Measurements from ENCODE around the gene SPEN. TPM values are rescaled to one million over a fixed set of nuclear protein-coding genes. Genes with fewer than 3 reads are reported as not detected.
"Not testable (repeated sequence)": the region's sequence is repeated elsewhere in the genome, so short reads cannot be mapped to it uniquely, and the experiment has no call there.

SPEN gene
- total RNA-seq, 2 donors from 2014 or later, result 46.7 to 47.6 TPM

DNA sequence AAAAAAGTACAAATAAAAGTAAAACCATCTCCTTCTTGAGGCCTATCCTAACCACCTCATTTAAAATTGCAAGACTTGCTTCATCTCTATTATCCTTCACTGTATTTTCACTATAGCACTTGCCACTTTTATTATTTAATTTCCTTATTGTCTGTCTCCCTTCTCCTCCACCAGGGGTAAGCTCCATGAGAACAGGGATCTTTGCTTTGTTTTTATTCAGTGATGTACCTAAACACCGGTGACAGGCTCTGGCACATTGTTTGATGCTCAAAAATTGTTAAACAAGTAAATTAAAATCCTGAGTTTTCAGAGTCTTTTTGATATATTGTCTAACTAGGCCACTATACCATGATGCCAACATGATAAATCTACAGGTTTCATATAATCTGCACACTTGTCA lies 17.2 kb upstream of the SPEN start:
- intact Hi-C loops (cut with DNase I, micrococcal nuclease), result no loop called here
- ATAC-seq, result no peak

DNA sequence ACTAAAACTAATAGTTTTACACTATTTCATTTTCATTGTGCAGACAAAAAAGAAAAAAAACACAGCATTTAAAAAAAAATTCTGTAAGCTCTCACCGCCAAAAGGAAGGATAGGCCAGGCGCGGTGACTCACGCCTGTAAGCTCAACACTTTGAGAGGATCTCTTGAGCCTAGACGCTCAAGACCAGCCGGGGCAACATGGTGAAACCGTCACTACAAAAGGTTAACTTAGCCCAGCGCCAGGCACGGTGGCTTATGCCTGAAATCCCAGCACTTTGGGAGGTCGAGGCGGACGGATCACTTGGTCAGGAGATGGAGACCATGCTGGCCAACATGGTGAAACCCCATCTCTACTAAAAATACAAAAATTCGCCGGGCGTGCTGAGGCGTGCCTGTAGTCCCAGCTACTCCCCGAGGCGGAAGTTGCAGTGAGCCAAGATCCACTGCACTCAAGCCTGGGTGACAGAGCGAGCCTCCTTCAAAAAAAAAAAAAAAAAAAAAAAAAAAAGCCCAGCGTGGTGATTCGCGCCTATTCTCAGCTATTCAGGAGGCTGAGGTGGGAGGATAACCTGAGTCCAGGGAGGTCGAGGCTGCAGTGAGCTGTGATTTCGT lies 14.3 kb upstream of the SPEN start:
- intact Hi-C loops (cut with DNase I, micrococcal nuclease), result no loop called here
- peak; percentile 71 to 78 for DNase-seq
- ATAC-seq, result peak; percentile 19

More for the DNA sequence above, 17.2 kb upstream of the SPEN start:
- no peak for DNase-seq

DNA sequence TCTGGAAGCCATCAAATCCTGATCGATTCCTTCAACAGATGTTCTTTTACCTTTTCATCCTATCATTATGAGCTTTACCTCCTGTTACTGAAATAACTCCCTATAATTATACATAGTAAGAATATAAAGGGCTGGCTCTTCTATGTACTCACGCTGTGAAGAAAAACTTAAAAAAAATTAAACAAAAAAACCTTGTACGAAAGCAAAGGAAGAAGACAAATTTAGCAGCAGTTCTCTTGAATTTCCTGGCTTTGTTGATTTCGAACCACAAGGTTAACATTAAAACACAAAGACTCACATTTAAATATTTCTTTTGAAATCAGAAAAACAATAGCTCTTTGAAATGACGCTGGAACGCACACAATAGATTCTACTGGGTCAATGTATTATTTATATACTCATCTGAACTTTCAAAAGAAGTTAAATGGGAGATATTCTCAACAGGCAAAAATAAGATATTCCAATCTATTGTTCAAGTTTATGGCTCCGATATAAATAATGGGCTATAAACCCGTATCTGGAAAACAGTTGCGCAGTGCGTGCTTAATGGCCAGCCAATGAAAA lies 13.6 kb upstream of the SPEN start:
- DNase-seq (no peak), ATAC-seq (no peak)
- intact Hi-C loops (cut with DNase I, micrococcal nuclease), result no loop called here

DNA sequence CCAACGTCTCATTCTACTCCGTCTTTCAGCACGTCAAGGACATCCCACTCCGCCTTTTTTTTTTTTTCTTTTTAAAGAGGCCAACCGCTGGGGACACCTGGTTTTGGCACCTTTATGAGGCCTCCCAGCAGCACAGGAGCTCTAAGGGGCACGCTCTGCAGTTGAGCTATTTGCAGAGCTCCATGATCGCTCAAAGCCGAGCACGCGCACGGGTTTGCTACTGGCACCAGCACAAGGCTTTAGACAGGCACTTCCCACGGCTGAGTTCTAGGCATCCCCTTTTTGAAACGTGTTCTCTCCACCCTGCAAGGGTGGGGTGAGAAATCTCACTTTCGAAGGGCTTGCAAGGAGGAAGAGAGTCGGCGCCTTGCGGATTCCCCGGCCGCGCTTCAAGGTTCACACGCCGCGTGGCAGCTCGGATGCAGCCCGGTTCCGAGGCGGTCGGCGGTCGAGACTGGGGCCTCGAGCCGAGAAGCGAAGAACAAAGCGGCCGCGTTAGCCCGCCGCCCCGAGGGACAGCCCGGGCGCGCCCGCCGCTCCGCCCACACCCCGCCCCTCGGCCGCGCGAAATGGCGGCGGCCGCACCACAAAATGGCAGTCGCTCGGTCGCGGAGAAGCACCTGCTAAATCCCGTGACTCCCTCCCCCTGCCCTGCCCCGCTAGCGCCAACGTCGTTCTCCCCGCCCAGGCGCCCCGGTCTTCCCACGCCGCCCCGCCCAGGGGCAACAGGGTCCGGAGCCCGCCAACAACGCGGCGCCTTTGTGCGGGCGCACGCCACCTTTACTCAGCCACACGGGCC lies 12.9 kb upstream of the SPEN start:
- intact Hi-C loops (cut with DNase I, micrococcal nuclease), result no loop called here
- peak; percentile 70 for ATAC-seq
- DNase-seq, result peak; percentile 91 to 92

DNA sequence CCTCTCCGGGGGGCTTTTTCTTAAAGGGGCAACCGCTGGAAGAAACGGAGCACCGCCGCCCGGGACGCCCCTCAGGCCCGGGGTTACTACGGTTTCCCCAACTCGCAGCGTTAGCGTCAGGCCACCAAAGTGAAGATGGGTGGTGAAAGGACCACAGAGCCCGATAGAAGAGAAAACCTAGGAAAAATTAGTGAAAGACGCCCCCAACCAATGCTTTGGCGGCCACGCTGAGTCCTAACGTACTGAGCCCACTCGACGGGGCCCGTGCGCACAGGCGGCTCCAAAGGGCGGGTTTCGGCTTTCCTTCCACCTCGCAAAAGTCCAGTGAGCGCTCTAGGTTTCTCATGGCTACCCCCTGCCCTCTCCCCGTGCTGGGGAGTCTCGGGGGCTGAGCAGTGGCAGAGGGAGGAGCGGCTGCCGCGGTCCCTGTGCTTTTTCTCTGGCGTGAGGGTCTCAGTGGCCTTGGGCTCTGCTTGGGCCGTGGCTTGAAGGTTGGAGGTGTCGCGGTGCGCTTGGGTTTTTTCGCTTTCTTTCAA lies 12.2 kb upstream of the SPEN start:
- intact Hi-C loops (cut with DNase I, micrococcal nuclease), result no loop called here

DNA sequence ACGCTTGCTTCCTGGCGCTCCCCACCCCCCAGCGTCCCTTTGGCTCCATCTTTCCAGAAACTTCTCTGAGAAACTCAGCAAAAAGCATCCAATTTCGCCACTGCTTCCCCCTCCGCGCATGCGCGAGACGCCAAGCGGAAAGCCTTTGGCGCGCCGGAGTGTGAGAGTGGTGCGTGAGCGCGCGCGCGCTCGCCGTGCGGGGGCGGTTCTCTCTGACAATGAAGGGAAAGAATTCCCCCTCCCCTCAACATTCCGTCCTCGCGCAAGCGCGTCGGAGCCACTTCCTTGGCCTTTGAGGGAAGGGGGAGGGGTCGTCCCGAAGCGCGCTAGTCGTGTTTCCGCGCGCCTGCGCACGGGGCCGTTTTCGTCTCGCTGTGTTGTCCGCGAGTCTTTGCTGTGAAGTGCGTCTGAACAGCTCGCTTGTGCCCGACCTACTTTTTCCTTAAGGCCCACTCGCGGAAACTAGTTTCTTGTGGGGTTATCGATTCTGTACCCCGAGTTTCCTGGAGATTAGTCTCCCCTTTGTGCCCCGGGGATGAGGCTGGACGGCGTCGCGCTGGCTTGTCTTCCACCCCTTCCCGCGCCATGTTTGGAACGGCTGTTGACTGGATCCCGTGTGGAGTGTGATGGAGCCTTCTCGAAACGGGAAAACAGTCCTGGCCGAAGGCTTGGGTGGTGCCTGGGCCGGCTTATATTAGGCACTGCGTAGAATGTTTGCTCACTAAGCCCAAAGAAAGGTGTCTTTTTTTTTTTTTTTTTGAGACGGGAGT lies 11.6 kb upstream of the SPEN start:
- DNase-seq (peak; percentile 99), ATAC-seq (peak; percentile 76)
- intact Hi-C loops (cut with DNase I, micrococcal nuclease), result no loop called here

More for the DNA sequence above, 12.2 kb upstream of the SPEN start:
- DNase-seq (peak in 1 of 2 donors; percentile 64), ATAC-seq (peak; percentile 25)

DNA sequence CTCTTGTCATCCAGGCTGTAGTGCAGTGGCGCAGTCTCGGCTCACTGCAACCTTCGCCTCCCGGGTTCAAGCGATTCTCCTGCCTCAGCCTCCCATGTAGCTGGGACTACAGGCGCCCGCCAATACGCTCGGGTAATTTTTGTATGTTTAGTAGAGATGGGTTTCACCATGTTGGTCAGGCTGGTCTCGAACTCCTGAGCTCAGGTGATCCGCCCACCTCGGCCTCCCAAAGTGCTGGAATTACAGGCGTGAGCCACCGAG lies 11.1 kb upstream of the SPEN start:
- DNase-seq; ATAC-seq; intact Hi-C loops (cut with DNase I, micrococcal nuclease): not testable (repeated sequence)

DNA sequence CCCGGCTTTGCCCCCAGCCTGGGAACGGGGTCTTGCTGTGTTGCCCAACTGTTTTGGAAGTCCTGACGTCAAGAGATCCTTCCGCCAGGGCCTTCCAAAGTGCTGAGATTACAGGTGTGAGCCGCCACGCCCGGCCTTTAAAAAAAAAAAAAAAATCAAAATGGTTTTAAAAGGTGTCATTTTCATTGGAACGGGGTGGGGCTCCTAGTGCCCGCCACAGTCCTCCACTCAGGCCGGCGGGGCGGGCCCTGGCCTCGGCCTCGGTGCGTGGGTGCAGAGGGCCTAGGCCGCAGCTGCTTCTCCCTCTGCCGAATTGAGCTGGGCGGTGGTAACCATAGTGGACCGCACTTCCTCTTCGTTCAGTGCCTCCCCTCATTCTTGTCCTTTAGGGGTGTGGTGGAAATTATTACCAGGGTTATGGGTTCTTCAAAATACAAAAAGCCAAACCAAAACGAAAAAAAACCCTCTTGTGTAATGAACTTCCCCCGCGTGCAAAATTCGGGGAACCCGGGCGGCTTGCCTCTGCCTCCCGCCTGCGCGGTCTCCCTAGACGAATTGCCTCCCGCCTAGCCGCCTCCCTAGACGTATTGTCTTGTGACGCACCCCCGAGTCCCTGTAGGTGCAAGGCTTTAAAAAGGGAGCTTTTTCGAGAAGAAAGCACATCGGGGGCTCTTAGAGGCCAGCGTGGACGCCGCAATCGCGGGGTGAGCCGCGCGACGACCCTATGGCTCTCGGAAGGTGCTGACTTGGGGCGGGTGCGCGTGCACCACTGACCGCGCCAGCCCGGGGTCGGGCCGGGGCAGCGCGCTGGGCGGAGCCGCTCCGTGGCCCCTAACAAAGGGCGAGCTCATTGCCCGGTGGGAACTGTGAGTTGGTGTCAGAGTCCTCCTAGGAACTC lies 10.5 kb upstream of the SPEN start:
- peak; percentile 20 for ATAC-seq
- intact Hi-C loops (cut with DNase I, micrococcal nuclease), result no loop called here
- DNase-seq, result peak; percentile 70 to 71

DNA sequence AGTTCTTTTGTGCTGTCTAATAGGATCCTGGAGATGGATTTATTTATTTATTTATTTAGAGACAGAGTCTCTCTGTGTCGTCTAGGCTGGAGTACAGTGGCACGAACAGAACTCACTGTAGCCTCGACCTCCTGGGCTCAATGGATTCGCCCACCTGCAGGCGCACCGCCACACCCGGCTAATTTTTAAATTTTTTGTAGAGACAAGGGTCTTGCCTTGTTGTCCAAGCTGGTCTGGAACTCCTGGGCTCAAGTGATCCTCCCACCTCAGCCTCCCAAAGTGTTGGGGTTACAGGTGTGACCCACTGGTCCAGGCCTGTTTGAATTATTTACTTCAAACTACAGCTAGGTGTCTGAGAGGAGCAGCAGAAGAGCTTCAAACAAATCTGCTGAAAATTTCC lies 9.6 kb upstream of the SPEN start:
- DNase-seq (no peak), ATAC-seq (no peak)
- intact Hi-C loops (cut with DNase I, micrococcal nuclease), result no loop called here

DNA sequence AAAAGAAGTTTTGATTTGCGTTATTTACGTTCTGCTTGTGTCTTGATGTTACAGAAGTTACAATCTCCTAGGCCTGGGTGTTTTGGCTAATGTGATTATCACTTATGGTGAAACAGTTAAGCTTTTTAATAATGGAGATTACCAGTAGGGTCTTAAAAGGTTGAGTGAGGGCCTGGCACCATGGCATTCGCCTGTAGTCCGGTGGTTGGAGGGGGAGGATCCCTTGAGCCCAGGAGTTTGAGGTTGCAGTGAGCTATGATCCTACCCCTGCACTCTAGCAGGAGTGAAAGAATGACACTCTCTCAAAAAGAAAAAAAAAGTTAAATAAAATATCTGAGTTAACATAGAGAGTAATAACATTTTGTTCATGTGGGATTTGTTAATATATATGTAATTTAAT lies 8.8 kb upstream of the SPEN start:
- DNase-seq (no peak), ATAC-seq (no peak)
- intact Hi-C loops (cut with DNase I, micrococcal nuclease), result no loop called here

DNA sequence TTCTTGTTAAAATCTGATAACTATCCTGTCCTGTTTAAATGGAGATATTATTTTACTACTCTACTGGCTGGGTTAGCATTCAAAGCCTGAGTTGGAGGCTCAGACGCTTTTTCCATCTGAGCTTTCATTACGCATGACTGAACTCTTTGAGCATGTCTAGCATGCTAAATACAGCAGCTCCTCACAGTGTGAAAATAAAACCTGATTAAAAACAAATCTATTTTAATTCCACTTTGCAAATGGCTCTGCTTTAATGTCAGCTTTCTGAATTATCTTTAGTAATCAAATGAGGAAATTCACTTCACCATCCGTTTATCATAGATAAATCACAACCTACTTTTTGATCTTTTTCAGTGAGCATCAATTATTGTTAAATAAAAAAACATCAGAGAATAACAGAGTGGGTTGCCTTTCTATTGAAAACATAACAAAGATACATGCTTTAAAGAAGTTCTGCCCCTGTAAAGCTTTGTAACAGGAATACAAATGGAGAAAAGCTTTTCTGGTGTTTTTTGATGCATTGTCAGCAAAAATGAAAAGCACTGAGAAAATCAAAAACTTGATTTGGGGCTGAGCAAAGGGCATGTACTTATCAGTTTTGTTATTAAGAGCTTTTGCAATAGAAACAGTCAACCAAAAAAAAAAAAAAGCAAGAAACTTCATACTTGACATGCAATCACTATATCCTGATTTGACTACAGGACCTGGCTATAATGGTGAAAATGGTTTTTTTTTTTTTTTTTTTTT lies 3.5 kb upstream of the SPEN start:
- ATAC-seq, result no peak
- intact Hi-C loops (cut with DNase I, micrococcal nuclease), result no loop called here
- DNase-seq, result no peak

DNA sequence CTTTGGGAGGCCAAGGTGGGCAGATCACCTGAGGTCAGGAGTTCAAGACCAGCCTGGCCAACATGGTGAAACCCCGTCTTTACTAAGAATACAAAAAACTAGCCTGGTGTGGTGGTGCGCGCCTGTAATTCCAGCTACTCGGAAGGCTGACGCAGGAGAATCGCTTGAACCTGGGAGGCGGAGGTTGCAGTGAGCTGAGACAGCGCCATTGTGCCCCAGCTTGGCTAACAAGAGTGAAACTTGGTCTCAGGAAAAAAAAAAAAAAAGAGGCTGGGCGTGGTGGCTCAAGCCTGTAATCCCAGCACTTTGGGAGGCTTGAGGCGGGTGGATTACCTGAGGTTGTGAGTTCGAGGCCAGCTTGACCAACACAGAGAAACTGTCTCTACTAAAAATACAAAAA lies 1.5 kb upstream of the SPEN start:
- ATAC-seq; intact Hi-C loops (cut with DNase I, micrococcal nuclease); DNase-seq: not testable (repeated sequence)

DNA sequence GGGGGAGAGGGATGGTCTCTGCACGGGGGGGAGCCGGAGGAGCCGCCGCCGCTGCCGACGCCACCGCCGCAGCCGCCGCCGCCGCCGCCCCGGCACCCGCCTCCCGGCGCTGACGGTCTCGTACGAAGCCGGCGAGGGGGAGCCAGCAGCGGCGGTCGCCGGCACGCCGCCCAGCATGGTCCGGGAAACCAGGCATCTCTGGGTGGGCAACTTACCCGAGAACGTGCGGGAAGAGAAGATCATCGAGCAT lies 311 bp downstream of the SPEN start:
- no peak for ATAC-seq
- DNase-seq, result no peak
- intact Hi-C loops (cut with DNase I, micrococcal nuclease), result no loop called here

DNA sequence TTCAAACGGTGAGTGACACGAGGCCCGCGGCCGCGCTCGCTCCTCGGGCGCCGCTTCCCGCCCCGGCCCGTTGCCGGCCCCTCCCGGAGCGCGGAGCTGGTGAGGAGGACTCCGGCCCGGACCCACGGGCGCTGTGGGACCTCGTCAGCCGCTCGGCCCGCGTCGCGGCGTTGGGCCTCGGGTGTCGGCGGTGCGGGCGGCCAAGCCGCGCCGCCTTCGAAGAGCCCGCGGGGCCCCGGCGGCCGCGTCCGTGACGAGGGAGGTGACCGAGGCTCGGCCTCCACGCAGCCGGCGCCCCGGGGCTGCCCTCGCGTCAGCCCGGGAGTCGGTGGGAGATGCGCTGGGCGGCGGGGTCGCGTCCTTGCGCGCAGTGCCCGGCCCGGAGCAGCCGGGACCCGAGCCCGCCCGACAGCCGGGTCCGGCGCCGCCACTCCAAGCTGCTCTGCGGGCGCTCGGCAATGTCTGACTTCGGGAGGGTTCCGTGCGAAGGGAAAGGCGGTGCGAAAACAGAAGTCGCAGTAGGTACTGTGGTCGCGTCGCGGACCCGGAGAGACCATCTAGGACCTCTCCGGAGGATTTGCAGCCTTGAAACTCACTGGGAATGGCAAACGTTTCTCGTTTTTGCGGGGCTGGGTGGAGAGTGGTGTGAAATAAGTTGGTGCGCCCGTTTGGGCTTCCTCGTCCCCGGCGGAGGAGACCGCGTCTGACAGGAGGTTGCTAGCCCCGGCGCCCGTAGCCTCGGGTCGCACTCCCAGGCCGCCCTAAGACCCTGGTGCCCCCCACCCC lies 829 bp downstream of the SPEN start:
- intact Hi-C loops (cut with DNase I, micrococcal nuclease), result no loop called here
- ATAC-seq (peak; percentile 15), DNase-seq (peak in 1 of 2 donors; percentile 65)

DNA sequence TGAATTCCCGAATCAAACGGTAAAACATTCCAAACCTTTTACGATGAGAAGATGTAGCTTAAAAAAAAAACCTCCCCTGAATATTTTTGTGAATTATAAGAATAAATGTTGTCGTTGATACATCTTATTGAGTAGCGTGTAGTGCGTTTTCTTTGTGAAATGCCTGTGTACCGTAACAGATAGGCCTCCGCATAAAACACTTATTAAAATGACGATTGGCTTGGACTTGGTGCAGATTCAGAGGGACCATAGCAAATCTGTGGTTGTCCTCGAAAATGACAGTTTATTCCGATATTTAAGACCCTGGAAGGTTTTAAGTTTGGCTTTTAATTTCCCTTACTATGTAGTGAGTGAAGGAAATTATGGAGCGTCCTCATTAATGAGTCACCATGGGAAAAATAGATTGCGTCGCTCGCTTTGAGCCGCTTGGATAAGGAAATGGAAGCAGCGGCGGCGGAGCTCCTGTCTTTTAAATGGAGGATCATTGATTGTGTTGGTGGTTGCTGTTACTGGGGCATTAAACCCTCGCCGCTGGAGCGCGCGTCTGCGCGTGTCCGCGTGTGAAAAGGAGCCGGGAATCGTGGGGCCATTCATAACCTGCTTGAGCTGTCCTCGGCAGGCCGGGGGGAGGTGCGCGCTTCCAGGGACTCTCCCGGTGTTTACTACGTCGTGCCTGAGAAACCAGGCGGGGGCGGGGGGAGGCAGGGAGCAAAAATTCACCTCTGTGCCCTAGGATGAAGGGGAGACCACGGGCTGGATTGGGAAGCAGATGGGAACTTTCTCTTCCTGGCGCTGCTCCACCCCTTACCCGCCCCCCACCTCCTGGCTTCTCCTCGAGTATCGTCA lies 1.6 kb downstream of the SPEN start:
- intact Hi-C loops (cut with DNase I, micrococcal nuclease), result no loop called here
- ATAC-seq, result peak; percentile 51
- DNase-seq, result peak; percentile 87 to 90

DNA sequence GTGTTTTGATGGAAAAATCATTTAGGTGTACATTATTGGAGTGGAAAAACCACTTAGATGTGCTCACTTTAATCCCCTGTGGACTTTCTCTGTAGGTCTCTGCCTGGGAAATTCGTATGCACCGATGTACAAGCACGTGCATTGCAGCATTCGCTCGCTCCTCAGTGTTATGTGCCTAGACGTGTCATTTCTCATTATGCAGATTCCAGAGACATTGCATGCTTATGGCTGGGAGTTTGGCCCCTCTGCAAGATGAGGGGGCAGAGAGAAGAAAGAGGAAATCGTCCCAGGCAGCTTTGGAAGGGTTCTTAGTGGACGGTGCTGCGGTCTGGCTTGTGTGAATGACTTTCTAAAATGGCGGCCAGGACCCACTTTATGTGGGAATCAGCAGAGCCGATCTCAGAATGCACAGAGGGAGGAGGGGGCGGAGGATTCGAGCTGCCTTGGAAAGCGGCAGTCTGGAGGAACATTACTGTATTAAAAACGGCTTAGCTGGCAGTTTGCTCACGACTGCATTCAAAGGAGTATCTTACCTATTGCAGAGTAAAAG lies 2.3 kb downstream of the SPEN start:
- peak; percentile 3 for ATAC-seq
- intact Hi-C loops (cut with DNase I, micrococcal nuclease), result no loop called here
- peak; percentile 48 to 51 for DNase-seq
